ENCODE data around the gene BLID. TPM values are rescaled to one million over a fixed set of nuclear protein-coding genes. Genes with fewer than 3 reads are reported as not detected.

BLID gene
- total RNA-seq, 1 experiment from 2014 or later, result not detected

DNA sequence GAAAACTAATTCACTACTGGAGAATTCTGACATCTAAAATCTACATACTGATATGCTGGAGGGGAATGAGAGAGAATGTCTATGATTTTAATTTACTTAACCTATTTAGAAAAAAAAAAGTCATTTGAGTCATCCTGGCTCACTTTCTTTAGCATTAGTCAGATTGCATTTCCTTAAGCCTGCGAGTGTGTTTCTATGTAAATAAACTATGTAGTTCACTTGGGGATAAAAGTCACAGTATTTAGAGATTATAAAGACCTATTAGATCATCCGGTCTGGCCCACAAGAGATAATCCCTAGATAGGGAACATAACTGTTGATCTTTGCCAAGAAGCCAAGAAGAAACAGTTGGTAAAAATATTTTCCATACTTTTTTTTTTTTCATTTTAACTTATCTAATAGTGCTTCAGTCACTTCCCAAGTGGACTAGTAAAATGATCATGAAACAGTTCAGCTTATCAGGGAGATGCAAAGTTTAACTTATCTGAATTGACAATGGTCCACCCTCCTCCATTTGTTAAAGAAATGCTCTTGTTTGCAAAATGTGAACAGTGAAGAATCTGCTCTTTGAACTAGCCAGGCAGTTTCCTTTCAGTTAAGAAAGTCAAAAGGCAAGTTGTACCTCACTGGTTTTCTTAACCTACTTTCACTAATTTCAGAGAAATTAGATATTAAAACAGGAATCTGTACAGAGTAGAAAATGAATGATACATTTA is 21.2 kb upstream of the BLID start:
- no CpG with 5 or more reads among the region's 2 CpGs for WGBS (ENCODE audit: extremely low coverage, insufficient read length, low lambda C conversion rate)
- no peak overlapping the region for H2AFZ ChIP-seq (ENCODE audit: low read length)
- H3K9ac ChIP-seq (ENCODE audit: extremely low read depth, insufficient read length, low read length), result no peak overlapping the region
- no peak overlapping the region for H3T11ph ChIP-seq (ENCODE audit: low read length)
- no peak overlapping the region for H3K4me2 ChIP-seq (ENCODE audit: insufficient read depth, insufficient read length, low read length)
- no peaks in the 10 kb centered on the region for H3K9me3 ChIP-seq (ENCODE audit: control insufficient read depth, low read depth, low read length)
- H2AK5ac ChIP-seq (ENCODE audit: insufficient read length, low read length), result no peak overlapping the region
- Mint-ChIP-seq H3K4me1 (peaks cover 0 to 10% of the 10 kb centered on the region in 2 experiments; a peak in 2 of 4 replicates), H3K4me3 (no peak overlapping the region), H3K36me3 (ENCODE audit: insufficient read depth in 1 of 3, low read depth in 3 of 3) (no peaks in the 10 kb centered on the region), H3K27me3 (ENCODE audit: low read depth) (peaks cover 85% of the 10 kb centered on the region), H3K9me3 (no peaks in the 10 kb centered on the region), H3K27ac (no peak overlapping the region)
- H4K5ac ChIP-seq (ENCODE audit: insufficient read length, low read depth, low read length), result no peak overlapping the region
- H3K18ac ChIP-seq (ENCODE audit: insufficient read length, low read depth, low read length), result no peak overlapping the region
- H2BK20ac ChIP-seq (ENCODE audit: low read depth, low read length, poor library complexity, severe bottlenecking), result no peak overlapping the region
- no peak overlapping the region for H2BK12ac ChIP-seq (ENCODE audit: insufficient read length, low read depth, low read length)
- no peak overlapping the region for H3K23ac ChIP-seq (ENCODE audit: insufficient read length, low read depth, low read length)
- no peaks in the 10 kb centered on the region for H3K79me2 ChIP-seq (ENCODE audit: insufficient read depth, low read length)
- no peaks in the 10 kb centered on the region for H3K23me2 ChIP-seq (ENCODE audit: insufficient read length, low read depth, low read length, poor library complexity, severe bottlenecking)
- no peak for TF ChIP-seq CTCF (conservative IDR thresholded peaks at IDR 0.05)
- no peak overlapping the region for H4K91ac ChIP-seq (ENCODE audit: insufficient read length, low read depth, low read length)
- no peak overlapping the region for H2BK15ac ChIP-seq (ENCODE audit: low read depth, low read length)
- no peak overlapping the region for H3K56ac ChIP-seq (ENCODE audit: insufficient read length, low read depth, low read length)
- DNase-seq, result no peak
- H3K79me1 ChIP-seq (ENCODE audit: insufficient read depth, low read depth, low read length, poor library complexity, severe bottlenecking), result no peaks in the 10 kb centered on the region
- no peaks in the 10 kb centered on the region for H3K4me1 ChIP-seq (ENCODE audit: insufficient read depth, low read length)
- no peak overlapping the region for H3K27ac ChIP-seq (ENCODE audit: insufficient read length, low read depth, low read length)
- no peak overlapping the region for H2BK5ac ChIP-seq (ENCODE audit: insufficient read length, low read length)
- H3K4ac ChIP-seq (ENCODE audit: low read depth, low read length), result no peak overlapping the region
- no peaks in the 10 kb centered on the region for H4K20me1 ChIP-seq (ENCODE audit: control insufficient read depth, insufficient read depth, insufficient read length)
- H2BK120ac ChIP-seq (ENCODE audit: low read depth, low read length, poor library complexity, severe bottlenecking), result no peak overlapping the region
- no peak overlapping the region for H3K14ac ChIP-seq (ENCODE audit: insufficient read depth, low read length)
- no peak overlapping the region for H4K8ac ChIP-seq (replicated peaks; ENCODE audit: insufficient read length, low read depth, low read length)
- peaks cover 23% of the 10 kb centered on the region; the same call in 1 of the 2 replicates for H3K27me3 ChIP-seq (ENCODE audit: insufficient read depth, low read length)
